Neuron (in vitro differentiated cells): ENCODE data around the gene EHBP1.
"Not testable (repeated sequence)": the region's sequence is repeated elsewhere in the genome, so short reads cannot be mapped to it uniquely, and the experiment has no call there.

Source experiments
- H2AFZ ChIP-seq: one replicate; pipeline ENCODE4 v1.6.1; 2013; ENCODE audit warnings: low read depth, mild to moderate bottlenecking, inconsistent platforms, low read length, moderate library complexity
- H3K27me3 ChIP-seq: one replicate; pipeline ENCODE4 v1.6.1; 2013; ENCODE audit warnings: low read length; ENCODE audit not compliant: insufficient read depth
- H3K36me3 ChIP-seq: one replicate; pipeline ENCODE4 v1.6.1; 2013; ENCODE audit warnings: low read length; ENCODE audit not compliant: insufficient read depth
- H3K4me1 ChIP-seq: one replicate; pipeline ENCODE4 v1.6.1; 2013; ENCODE audit warnings: low read length; ENCODE audit not compliant: insufficient read depth
- H3K4me3 ChIP-seq: 2 replicates; pipeline ENCODE4 v1.5.1; 2013; ENCODE audit warnings: mild to moderate bottlenecking, low read length, moderate library complexity
- H3K9me3 ChIP-seq: one replicate; pipeline ENCODE4 v1.6.1; 2013; ENCODE audit warnings: low read length

Gene EHBP1

DNA sequence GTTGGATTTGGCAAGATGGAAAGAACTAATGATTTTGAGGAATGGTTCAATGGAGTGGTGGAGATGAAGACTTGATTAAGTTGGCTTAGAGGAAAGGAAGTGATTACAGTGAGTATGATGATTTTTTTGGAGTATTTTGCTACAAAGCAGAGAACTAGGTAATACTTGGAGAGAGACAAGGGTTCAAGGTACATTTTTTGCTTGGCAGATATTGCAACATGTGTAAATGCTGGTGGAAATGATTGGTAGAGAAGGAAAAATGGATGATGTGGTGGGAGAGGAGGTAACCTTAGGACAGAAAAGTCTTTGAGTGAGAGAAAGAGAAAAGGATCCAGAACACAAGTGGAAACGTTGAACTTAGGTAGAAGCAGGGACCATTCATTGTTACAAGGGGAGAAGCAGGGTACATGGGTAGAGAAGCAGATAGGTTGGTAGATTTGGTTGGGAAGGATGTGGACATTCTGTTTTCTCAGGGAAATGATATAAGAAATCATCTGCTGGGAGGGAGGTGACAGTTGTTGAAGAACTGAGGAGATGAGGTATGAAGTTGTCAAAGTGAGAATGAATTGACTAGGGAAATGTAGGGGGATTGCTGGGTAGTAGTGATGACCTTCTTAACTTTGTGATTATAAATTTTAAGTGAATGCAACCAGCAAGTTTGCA lies 6.5 kb downstream of the EHBP1 start:
- Histone ChIP-seq H3K36me3 (peaks cover 27% of the 10 kb centered on the region), H2AFZ (no peak overlapping the region), H3K4me1 (peaks cover 7% of the 10 kb centered on the region), H3K9me3 (peaks cover 13% of the 10 kb centered on the region), H3K4me3 (no peak overlapping the region), H3K27me3 (no peaks in the 10 kb centered on the region)

DNA sequence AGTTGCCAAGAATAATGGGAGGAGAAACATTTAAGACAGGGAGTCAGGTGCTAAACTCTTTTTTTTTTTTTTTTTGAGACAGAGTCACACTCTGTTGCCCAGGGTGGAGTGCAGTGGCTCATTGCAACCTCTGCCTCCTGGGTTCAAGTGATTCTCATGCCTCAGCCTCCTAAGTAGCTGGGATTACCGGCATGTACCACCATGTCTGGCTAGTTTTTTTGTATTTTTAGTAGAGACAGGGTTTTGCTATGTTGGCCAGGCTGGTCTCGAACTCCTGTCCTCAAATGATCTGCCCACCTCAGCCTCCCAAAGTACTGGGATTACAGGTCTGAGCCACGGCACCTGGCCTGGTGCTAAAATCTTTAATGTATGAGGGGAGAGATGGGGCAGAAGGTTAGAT lies 7.7 kb downstream of the EHBP1 start:
- not testable (repeated sequence) for H2AFZ ChIP-seq, H3K4me3 ChIP-seq, H3K4me1 ChIP-seq, H3K27me3 ChIP-seq
- Histone ChIP-seq H3K36me3 (peaks cover 26% of the 10 kb centered on the region), H3K9me3 (peaks cover 13% of the 10 kb centered on the region)

DNA sequence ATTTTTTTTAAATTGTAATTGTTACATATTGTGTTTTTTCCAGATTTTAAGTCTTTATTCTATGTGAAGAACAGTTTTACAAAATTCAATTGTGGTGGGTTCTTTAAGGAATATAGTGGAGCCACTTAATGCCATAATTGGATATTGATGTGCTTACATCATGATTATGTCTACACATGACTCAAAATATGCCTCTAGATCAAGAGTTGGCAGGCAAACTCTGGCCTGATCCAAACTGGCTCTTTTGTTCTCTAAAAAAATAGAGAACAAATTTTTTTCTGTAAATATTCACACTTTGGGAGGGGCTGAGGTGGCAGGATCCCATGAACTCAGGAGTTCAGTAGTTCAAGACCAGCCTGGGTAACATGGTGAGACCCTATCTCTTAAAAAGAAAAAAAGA lies 8.3 kb downstream of the EHBP1 start:
- Histone ChIP-seq H2AFZ (no peak overlapping the region), H3K9me3 (peaks cover 10% of the 10 kb centered on the region), H3K36me3 (peaks cover 21% of the 10 kb centered on the region), H3K4me1 (no peaks in the 10 kb centered on the region), H3K4me3 (no peak overlapping the region), H3K27me3 (no peaks in the 10 kb centered on the region)

DNA sequence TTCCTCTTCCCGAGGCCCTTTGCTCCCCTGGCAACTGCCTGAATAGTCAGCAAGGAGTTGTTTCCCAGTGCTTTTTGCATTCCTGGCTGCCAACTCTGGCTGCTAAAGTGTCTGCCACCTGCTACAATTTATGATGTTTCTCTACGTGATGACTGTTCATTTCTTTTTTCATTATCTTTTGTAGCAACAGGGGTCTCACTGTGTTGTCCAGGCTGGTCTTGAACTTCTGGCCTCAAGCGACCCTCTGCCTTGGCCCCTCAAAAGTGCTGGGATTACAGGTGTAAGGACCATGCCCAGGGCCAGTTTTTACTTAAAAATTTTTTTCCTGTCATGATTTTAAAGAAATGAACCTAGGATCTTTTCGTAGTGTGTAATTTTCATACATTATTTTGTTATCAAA lies 11.3 kb downstream of the EHBP1 start:
- peaks cover 11% of the 10 kb centered on the region for H3K36me3 ChIP-seq

DNA sequence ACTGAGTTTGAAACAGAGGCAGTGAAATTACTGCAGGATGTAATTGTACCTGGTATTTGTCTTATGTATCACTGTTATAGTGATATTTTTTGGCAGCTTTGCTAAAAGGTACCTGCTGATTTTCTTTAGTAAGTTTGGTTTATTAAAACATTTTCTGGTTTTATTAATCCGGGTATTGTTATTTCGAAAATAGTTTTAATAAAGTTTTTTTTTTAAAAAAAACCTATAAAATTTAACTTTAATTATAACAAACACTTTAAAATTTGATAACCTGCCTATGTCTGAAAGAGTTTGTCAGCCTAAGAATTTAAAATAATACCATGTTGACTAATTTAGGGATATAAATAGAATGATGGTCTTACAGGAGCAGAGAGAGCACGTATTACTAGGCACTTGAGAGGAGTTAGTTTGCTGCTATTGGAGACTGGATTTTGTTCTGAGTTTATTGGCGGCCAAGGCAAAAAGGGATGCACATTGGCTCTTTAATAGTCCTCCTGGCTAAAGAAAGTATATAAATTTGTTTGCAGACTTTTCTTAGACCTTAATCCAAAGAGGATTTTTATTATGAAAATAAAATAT lies 12.1 kb downstream of the EHBP1 start:
- Histone ChIP-seq H3K4me3 (no peak overlapping the region), H3K9me3 (peaks cover 8% of the 10 kb centered on the region)

More for the DNA sequence above, 11.3 kb downstream of the EHBP1 start:
- Histone ChIP-seq H3K4me3 (no peak overlapping the region), H3K9me3 (peaks cover 8% of the 10 kb centered on the region), H3K4me1 (no peaks in the 10 kb centered on the region), H2AFZ (no peak overlapping the region), H3K27me3 (no peaks in the 10 kb centered on the region)

DNA sequence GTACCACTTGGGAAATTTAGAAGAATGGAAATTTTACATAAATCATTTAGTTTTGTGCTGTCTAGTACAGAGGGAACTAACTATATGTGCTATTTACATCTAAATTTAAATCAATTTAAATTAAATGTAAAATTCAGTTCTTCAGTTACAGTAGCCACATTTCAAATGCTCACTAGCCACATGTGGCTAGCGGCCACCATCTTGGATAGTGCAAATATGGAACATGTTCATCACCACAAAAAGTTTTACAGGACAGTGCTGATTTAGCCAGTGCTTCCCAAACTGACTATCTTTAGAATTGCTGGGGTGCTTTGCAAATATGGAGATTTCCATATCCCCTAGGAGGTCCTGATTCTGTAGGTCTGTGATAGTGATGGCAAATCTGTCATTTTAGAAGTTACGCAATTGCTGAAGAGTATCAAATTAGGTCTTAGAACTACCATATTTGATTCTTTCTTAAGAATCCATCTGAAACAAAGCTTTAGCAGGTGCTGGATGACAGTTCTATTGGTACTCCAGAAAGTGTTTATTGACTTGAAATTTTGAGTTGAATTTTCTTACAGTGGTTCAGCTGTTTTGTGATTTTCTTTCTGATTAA lies 12.8 kb downstream of the EHBP1 start:
- Histone ChIP-seq H3K36me3 (peaks cover 11% of the 10 kb centered on the region), H2AFZ (no peak overlapping the region), H3K4me1 (no peaks in the 10 kb centered on the region), H3K27me3 (no peaks in the 10 kb centered on the region), H3K9me3 (peaks cover 11% of the 10 kb centered on the region), H3K4me3 (no peak overlapping the region)

More for the DNA sequence above, 12.1 kb downstream of the EHBP1 start:
- H2AFZ ChIP-seq = no peak overlapping the region
- peaks cover 11% of the 10 kb centered on the region for H3K36me3 ChIP-seq
- H3K27me3 ChIP-seq = no peaks in the 10 kb centered on the region
- H3K4me1 ChIP-seq = no peaks in the 10 kb centered on the region

DNA sequence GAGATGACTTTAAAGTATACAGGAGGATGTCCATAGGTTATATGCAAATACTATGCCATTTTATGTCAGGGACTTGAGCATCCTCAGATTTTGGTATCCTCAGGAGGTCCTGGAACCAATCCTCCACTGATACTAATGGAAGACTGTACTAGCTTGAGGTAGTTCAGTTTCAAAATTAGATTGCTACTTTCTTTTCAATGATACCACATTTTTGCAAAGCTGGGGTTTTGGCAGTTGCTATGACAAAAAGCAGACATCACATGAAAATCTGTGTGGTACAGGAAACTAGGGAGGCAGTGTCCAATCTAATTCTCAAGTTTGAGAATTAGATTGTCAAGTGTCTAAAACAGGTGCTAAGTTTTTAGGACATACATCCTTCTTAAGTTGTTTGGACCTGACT lies 14.2 kb downstream of the EHBP1 start:
- no peak overlapping the region for H3K4me3 ChIP-seq
- no peak overlapping the region for H2AFZ ChIP-seq
- peaks cover 11% of the 10 kb centered on the region for H3K36me3 ChIP-seq
- peaks cover 13% of the 10 kb centered on the region for H3K9me3 ChIP-seq
- H3K4me1 ChIP-seq = no peaks in the 10 kb centered on the region
- H3K27me3 ChIP-seq = no peaks in the 10 kb centered on the region

DNA sequence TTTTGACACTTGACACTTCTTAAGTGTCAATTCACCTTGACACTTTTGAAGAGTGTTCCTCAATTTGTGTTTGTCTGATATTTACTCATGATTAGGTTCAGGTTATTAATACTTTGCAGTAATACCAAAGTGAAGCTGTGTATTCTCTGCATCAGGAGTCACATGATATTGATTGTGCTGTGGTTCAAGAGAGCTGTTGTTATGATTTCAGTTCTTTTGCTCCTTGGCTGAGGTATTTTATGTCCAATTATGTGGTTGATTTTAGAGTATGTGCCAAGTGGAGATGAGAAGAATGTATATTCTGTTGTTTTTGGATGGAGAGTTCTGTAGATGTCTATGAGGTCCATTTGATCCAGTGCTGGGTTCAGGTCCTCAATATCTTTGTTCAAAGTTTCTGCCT lies 17.2 kb downstream of the EHBP1 start:
- Histone ChIP-seq H2AFZ (no peak overlapping the region), H3K4me3 (no peak overlapping the region), H3K9me3 (peaks cover 9% of the 10 kb centered on the region), H3K27me3 (no peaks in the 10 kb centered on the region), H3K4me1 (no peaks in the 10 kb centered on the region), H3K36me3 (peaks cover 3% of the 10 kb centered on the region)

DNA sequence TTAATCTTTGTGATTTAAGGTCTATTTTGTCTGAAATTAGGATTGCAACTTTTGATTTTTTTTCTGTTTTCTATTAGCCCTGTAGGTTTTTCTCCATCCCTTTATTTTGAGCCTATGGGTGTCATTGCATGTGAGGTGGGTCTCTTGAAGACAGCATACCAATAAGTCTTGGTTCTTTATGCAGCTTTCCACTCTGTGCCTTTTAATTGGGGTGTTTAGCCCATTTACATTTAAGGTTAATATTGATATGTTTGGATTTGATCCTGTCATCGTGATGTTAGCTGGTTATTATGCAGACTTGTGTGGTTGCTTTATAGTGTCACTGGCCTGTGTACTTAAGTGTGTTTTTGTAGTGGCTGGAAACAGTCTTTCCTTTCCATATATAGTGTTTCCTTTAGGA lies 17.7 kb downstream of the EHBP1 start:
- H3K36me3 ChIP-seq = peaks cover 3% of the 10 kb centered on the region
- H2AFZ ChIP-seq = no peak overlapping the region
- H3K4me1 ChIP-seq = no peaks in the 10 kb centered on the region
- peaks cover 9% of the 10 kb centered on the region for H3K9me3 ChIP-seq
- H3K4me3 ChIP-seq = no peak overlapping the region
- no peaks in the 10 kb centered on the region for H3K27me3 ChIP-seq

DNA sequence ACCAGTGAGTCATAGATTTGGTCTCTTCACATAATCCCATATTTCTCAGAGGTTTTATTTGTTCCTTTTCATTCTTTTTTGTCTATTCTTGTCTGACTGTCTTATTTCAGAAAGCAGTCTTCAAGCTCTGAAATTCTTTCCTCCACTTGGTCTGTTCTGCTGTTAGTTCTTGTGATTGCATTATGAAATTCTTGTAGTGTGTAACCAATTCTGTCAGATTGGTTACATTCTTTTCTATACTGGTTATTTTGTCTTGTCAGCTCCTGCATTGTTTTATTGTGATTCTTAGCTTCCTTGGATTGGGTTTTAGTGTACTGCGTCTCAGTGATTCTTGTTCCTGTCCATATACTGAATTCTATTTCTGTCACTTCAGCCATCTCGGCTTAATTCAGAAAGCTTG lies 18.6 kb downstream of the EHBP1 start:
- H3K36me3 ChIP-seq = peaks cover 3% of the 10 kb centered on the region

DNA sequence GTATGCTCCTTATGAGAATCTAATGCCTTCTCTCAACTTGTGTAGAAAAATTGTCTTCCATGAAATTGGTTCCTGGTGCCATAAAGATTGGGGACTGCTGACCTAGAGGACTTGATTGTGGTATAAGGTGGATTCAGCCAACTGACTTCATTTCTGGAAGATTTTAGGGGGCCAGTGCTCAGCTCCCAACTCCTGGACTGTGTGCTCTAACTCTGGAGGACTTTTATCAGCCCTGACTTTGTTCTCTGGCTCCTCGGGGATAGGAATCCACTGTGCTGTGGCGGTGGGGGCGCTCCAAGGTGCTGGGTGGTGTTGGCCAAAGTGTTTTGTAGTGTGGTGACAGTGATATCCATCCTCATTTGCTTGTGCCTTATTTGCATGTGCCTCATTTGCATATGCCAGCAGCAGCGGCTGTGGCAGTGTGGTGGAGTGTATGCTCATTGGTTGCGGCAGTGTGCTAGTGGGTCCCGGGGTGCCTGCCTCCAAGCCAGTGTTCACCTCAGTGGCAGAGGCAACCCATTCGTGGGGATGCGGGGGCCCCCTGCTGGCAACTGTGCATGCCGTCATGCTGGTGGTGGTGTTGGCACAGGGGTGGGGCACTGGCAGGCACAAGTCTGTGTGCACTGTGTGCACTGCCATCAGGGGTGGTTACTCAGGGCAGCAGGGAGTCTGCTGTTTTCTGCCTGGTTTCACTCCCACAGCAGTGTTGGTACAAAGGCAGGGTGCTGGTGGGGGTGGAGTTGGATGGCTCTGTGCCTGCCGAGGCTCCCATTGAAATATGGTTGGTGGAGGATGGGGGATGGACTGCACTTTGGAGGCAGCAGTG lies 19.6 kb downstream of the EHBP1 start:
- H3K4me1 ChIP-seq = no peaks in the 10 kb centered on the region
- H3K36me3 ChIP-seq = no peaks in the 10 kb centered on the region
- H2AFZ ChIP-seq = no peak overlapping the region
- H3K27me3 ChIP-seq = no peaks in the 10 kb centered on the region
- peaks cover 7% of the 10 kb centered on the region for H3K9me3 ChIP-seq
- H3K4me3 ChIP-seq = no peak overlapping the region

More for the DNA sequence above, 18.6 kb downstream of the EHBP1 start:
- Histone ChIP-seq H3K9me3 (peaks cover 9% of the 10 kb centered on the region), H3K27me3 (no peaks in the 10 kb centered on the region), H2AFZ (no peak overlapping the region), H3K4me3 (no peak overlapping the region), H3K4me1 (no peaks in the 10 kb centered on the region)

DNA sequence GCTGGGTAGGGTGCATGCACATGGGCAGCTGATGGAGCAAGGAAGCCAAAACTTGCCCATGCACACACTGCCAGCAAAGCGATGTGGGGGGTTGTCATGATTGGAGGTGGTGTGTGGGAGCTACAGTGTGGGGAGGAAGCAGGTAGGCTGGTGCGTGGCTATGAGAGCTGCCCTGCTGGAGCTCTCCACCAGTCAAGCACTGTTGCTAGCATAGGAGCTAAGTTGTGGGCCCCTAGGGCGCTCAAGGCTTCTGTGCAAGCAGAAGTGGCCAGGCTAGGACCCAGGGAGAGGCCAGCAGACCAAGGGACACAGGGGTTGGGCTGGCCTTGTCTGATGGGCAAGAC lies 20.2 kb downstream of the EHBP1 start:
- no peak overlapping the region for H3K4me3 ChIP-seq
- H3K36me3 ChIP-seq = no peaks in the 10 kb centered on the region
- no peaks in the 10 kb centered on the region for H3K4me1 ChIP-seq
- no peak overlapping the region for H2AFZ ChIP-seq
- H3K27me3 ChIP-seq = no peaks in the 10 kb centered on the region
- peaks cover 7% of the 10 kb centered on the region for H3K9me3 ChIP-seq

DNA sequence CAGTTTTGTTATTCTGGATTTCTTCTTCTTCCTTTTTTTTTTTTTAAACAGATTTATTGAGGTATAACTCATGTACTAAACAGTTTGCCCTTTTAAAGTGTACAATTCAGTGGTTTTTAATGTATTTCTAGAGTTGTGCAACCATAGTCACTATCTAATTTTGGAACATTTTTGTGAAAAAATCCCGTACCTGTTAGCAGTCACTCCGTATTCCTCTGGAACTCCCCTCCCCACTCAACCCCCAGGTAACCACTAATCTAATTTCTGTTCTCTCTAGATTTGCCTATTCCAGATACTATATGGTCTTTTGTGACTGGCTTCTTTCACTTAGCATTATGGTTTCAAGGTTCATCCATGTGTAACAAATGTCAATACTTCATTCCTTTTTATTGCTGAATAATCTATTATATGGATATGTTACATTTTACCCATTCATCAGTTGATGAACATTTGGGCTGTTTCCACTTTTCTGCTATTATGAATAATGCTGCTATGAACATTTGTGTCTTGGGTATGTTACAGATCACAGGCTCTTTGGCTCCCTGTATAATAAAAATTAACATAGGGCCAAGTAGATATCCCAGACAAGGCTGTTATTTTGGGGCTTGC lies 21.9 kb downstream of the EHBP1 start:
- no peaks in the 10 kb centered on the region for H3K4me1 ChIP-seq
- H3K9me3 ChIP-seq = peaks cover 10% of the 10 kb centered on the region
- no peaks in the 10 kb centered on the region for H3K27me3 ChIP-seq
- no peaks in the 10 kb centered on the region for H3K36me3 ChIP-seq
- no peak overlapping the region for H3K4me3 ChIP-seq
- H2AFZ ChIP-seq = no peak overlapping the region
